ENCODE measurements around the gene SLC43A3.

GRCh38 chr11:57446055-57446454 is 19.1 kb upstream of the SLC43A3 start:
- no peak for TF ChIP-seq CTCF (IDR thresholded peaks at IDR 0.05)
- no peak for TF ChIP-seq ZFX (IDR thresholded peaks at IDR 0.05; ENCODE audit: borderline replicate concordance)

Measured in 22Rv1 (cell line).